Peyer's patch (tissue), 4 donors: Measurements from ENCODE around the gene TIMP2. TPM values are rescaled to one million over a fixed set of nuclear protein-coding genes. Genes with fewer than 3 reads are reported as not detected.
"Not testable (repeated sequence)": the region's sequence is repeated elsewhere in the genome, so short reads cannot be mapped to it uniquely, and the experiment has no call there.

Experiments
- DNase-seq, 3 donors: peaks; one replicate each; pipeline ENCODE4 v3.0.0-alpha.2; 2017 to 2019
- H3K27ac ChIP-seq, 4 donors: fragments of 200-600 bp; sonication (generic); one replicate each; pipeline ENCODE4 v1.5.1; 2016 to 2019
- H3K27me3 ChIP-seq, 2 donors: fragments of 200-600 bp; sonication (generic); one replicate each; pipeline ENCODE4 v1.5.1; 2019
- H3K36me3 ChIP-seq, 3 donors: fragments of 200-600 bp; sonication (generic); one replicate each; pipeline ENCODE4 v1.5.1; 2016 to 2019
- H3K4me1 ChIP-seq, 4 donors: fragments of 200-600 bp; sonication (generic); one replicate each; pipeline ENCODE4 v1.5.1; 2016 to 2019
- H3K4me3 ChIP-seq, 4 donors: fragments of 200-600 bp; sonication (generic); 1 replicate in 3 of 4; 2 replicates in 1 of 4; pipeline ENCODE4 v1.5.1; 2016 to 2019; ENCODE audit warnings: mild to moderate bottlenecking in 1 of 4
- H3K9me3 ChIP-seq, 4 donors: fragments of 200-600 bp; sonication (generic); one replicate each; pipeline ENCODE4 v1.5.1; 2016 to 2019; ENCODE audit warnings: mild to moderate bottlenecking in 1 of 4
- CTCF ChIP-seq, 6 experiments: fragments of 450-650 bp in 4 of 6; fragments of 200-600 bp in 2 of 6; sonication (generic) in 1 of 6; IDR thresholded peaks; one replicate each; pipeline ENCODE4 v1.5.1; 2017 to 2019; ENCODE audit warnings: antibody characterized with exemption in 6 of 6, mild to moderate bottlenecking in 3 of 6, moderate library complexity in 1 of 6
- POLR2A ChIP-seq, 2 donors: fragments of 450-650 bp; IDR thresholded peaks; one replicate each; pipeline ENCODE4 v1.5.1; 2017; ENCODE audit warnings: antibody characterized with exemption in 2 of 2, mild to moderate bottlenecking in 2 of 2, moderate library complexity in 2 of 2
- total RNA-seq, 4 donors: library from RNA; depleted of rRNA; stranded (reverse); fragments of >200 nt; gene quantifications; one replicate each; pipeline ENCODE4 v1.1.0, GENCODE V29; 2016

The TIMP2 gene
- total RNA-seq, 4 donors from 2014 or later, result 27.2 to 73.2 (median 45.0) TPM

- no peaks in the 10 kb centered on the region for H3K27me3 ChIP-seq
- no peaks in the 10 kb centered on the region for H3K9me3 ChIP-seq
- H3K4me1 ChIP-seq, result peaks cover 0 to 15% (median 3%) of the 10 kb centered on the region in 4 donors
- H3K27ac ChIP-seq, result no peak overlapping the region
- H3K4me3 ChIP-seq, result no peak overlapping the region
- peaks cover 0 to 26% (median 0%) of the 10 kb centered on the region in 3 donors for H3K36me3 ChIP-seq
- TF ChIP-seq POLR2A (IDR thresholded peaks at IDR 0.05), result no peak
- no peak for TF ChIP-seq CTCF (IDR thresholded peaks at IDR 0.05)
- DNase-seq, result no peak
These were observed 40.3 kb upstream of the TIMP2 start for GRCh38 chr17:78965491-78965924.

- TF ChIP-seq POLR2A (IDR thresholded peaks at IDR 0.05), result no peak
- TF ChIP-seq CTCF (IDR thresholded peaks at IDR 0.05), result no peak
- Histone ChIP-seq H3K4me3 (no peak overlapping the region), H3K9me3 (no peaks in the 10 kb centered on the region), H3K27me3 (no peaks in the 10 kb centered on the region), H3K36me3 (peaks cover 0 to 7% (median 0%) of the 10 kb centered on the region in 3 donors), H3K27ac (peak overlapping the region in 3 of 4 donors; percentile 35 to 90 (median 78)), H3K4me1 (peaks cover 0 to 14% (median 3%) of the 10 kb centered on the region in 4 donors)
- DNase-seq, result peak in 1 of 3 donors; percentile 41
These were observed 38.2 kb upstream of the TIMP2 start for GRCh38 chr17:78963378-78963777.

- not testable (repeated sequence) for H3K9me3 ChIP-seq, H3K27me3 ChIP-seq, H3K36me3 ChIP-seq, H3K4me3 ChIP-seq
- peak in 1 of 3 donors; percentile 21 for DNase-seq
- Histone ChIP-seq H3K4me1 (peaks cover 0 to 14% (median 3%) of the 10 kb centered on the region in 4 donors), H3K27ac (peak overlapping the region in 3 of 4 donors; percentile 35 to 90 (median 78))
These were observed 37.8 kb upstream of the TIMP2 start for GRCh38 chr17:78962984-78963348.

GRCh38 chr17:78962345-78962983 is 37.3 kb upstream of the TIMP2 start:
- peak in 2 of 3 donors; percentile 85 to 88 for DNase-seq
- peaks cover 0 to under 1% (median 0%) of the 10 kb centered on the region in 3 donors for H3K36me3 ChIP-seq
- H3K9me3 ChIP-seq, result no peaks in the 10 kb centered on the region
- H3K27ac ChIP-seq, result peak overlapping the region in 3 of 4 donors; percentile 34 to 90 (median 78)
- no peaks in the 10 kb centered on the region for H3K27me3 ChIP-seq
- TF ChIP-seq CTCF (IDR thresholded peaks at IDR 0.05), result peak in 1 of 6 experiments; percentile 10
- no peak for TF ChIP-seq POLR2A (IDR thresholded peaks at IDR 0.05)
- peaks cover 0 to 14% (median 3%) of the 10 kb centered on the region in 4 donors for H3K4me1 ChIP-seq
- H3K4me3 ChIP-seq, result no peak overlapping the region

GRCh38 chr17:78961571-78961970 is 36.4 kb upstream of the TIMP2 start:
- no peak for TF ChIP-seq CTCF (IDR thresholded peaks at IDR 0.05)
- no peak for TF ChIP-seq POLR2A (IDR thresholded peaks at IDR 0.05)
- peak in 1 of 3 donors; percentile 4 for DNase-seq
- peaks cover 0 to 14% (median 3%) of the 10 kb centered on the region in 4 donors for H3K4me1 ChIP-seq
- no peak overlapping the region for H3K4me3 ChIP-seq
- peak overlapping the region in 2 of 4 donors; percentile 78 to 90 for H3K27ac ChIP-seq
- H3K27me3 ChIP-seq, result no peaks in the 10 kb centered on the region
- H3K36me3 ChIP-seq, result no peaks in the 10 kb centered on the region
- H3K9me3 ChIP-seq, result no peaks in the 10 kb centered on the region

- peaks cover 0 to 14% (median 3%) of the 10 kb centered on the region in 4 donors for H3K4me1 ChIP-seq
- no peaks in the 10 kb centered on the region for H3K9me3 ChIP-seq
- no peak overlapping the region for H3K4me3 ChIP-seq
- peak overlapping the region in 2 of 4 donors; percentile 50 to 78 for H3K27ac ChIP-seq
- H3K27me3 ChIP-seq, result no peaks in the 10 kb centered on the region
- peak in 1 of 3 donors; percentile 64 for DNase-seq
- TF ChIP-seq POLR2A (IDR thresholded peaks at IDR 0.05), result no peak
- TF ChIP-seq CTCF (IDR thresholded peaks at IDR 0.05), result no peak
- H3K36me3 ChIP-seq, result no peaks in the 10 kb centered on the region
These were observed 35.7 kb upstream of the TIMP2 start for GRCh38 chr17:78960928-78961327.
